ENCODE results near the gene ZNF502.

DNA sequence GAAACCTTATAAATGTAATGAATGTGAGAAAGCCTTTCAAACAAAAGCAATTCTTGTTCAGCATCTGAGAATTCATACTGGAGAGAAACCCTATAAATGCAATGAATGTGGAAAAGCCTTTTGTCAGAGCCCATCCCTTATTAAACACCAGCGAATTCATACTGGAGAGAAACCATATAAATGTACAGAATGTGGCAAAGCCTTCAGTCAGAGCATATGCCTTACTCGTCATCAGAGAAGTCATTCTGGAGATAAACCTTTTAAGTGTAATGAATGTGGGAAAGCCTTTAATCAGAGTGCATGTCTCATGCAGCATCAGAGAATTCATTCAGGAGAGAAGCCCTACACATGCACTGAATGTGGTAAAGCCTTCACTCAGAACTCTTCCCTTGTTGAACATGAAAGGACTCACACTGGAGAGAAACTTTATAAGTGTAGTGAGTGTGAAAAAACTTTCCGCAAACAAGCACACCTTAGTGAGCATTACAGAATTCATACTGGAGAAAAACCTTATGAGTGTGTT lies 22.2 kb downstream of the ZNF502 start:
- no peak for TF ChIP-seq TAF7 (optimal IDR thresholded peaks at IDR 0.05; ENCODE audit: borderline replicate concordance, low read depth, low read length)
- peak; percentile 93 for TF ChIP-seq ZNF274 (IDR thresholded peaks at IDR 0.05; ENCODE audit: borderline replicate concordance, extremely low read depth, low read length)

All from H1 (cell line).